ENCODE results near the gene NPY.

DNA sequence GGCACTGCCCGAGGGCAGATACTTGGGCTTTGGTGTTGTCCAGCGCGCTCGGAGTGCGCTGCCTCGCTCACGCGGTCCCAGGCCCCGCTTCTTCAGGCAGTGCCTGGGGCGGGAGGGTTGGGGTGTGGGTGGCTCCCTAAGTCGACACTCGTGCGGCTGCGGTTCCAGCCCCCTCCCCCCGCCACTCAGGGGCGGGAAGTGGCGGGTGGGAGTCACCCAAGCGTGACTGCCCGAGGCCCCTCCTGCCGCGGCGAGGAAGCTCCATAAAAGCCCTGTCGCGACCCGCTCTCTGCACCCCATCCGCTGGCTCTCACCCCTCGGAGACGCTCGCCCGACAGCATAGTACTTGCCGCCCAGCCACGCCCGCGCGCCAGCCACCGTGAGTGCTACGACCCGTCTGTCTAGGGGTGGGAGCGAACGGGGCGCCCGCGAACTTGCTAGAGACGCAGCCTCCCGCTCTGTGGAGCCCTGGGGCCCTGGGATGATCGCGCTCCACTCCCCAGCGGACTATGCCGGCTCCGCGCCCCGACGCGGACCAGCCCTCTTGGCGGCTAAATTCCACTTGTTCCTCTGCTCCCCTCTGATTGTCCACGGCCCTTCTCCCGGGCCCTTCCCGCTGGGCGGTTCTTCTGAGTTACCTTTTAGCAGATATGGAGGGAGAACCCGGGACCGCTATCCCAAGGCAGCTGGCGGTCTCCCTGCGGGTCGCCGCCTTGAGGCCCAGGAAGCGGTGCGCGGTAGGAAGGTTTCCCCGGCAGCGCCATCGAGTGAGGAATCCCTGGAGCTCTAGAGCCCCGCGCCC lies at the start of gene NPY:
- TF ChIP-seq, protein P1, sequence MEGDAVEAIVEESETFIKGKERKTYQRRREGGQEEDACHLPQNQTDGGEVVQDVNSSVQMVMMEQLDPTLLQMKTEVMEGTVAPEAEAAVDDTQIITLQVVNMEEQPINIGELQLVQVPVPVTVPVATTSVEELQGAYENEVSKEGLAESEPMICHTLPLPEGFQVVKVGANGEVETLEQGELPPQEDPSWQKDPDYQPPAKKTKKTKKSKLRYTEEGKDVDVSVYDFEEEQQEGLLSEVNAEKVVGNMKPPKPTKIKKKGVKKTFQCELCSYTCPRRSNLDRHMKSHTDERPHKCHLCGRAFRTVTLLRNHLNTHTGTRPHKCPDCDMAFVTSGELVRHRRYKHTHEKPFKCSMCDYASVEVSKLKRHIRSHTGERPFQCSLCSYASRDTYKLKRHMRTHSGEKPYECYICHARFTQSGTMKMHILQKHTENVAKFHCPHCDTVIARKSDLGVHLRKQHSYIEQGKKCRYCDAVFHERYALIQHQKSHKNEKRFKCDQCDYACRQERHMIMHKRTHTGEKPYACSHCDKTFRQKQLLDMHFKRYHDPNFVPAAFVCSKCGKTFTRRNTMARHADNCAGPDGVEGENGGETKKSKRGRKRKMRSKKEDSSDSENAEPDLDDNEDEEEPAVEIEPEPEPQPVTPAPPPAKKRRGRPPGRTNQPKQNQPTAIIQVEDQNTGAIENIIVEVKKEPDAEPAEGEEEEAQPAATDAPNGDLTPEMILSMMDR (conservative IDR thresholded peaks at IDR 0.05 in 1 of 2, IDR thresholded peaks at IDR 0.05 in 1 of 2; ENCODE audit: low read depth in 1 of 2, low read length in 2 of 2) = no peak
- no peak for TF ChIP-seq EZH2 (IDR thresholded peaks at IDR 0.05; ENCODE audit: low read length, missing control alignments)

All from fibroblast of lung (primary cell).